Thyroid gland (tissue), 4 donors: ENCODE measurements around the gene FAM222A. TPM values are rescaled to one million over a fixed set of nuclear protein-coding genes. Genes with fewer than 3 reads are reported as not detected.
A peak's percentile ranks its signal among the peaks of the same experiment; 100 is the strongest.

Experiments used
- DNase-seq, 2 donors: peaks; one replicate each; pipeline ENCODE4 v3.0.0-alpha.2; 2019
- H3K27ac ChIP-seq, 3 donors: fragments of 200-600 bp; sonication (generic); 1 replicate in 2 of 3; 2 replicates in 1 of 3; pipeline ENCODE4 v1.5.1; 2016 to 2019; ENCODE audit warnings: mild to moderate bottlenecking in 1 of 3, moderate library complexity in 1 of 3
- H3K27me3 ChIP-seq: fragments of 200-600 bp; sonication (generic); one replicate; pipeline ENCODE4 v1.5.1; 2019
- H3K36me3 ChIP-seq, 2 donors: fragments of 200-600 bp; sonication (generic); one replicate each; pipeline ENCODE4 v1.5.1; 2016 to 2019
- H3K4me1 ChIP-seq, 2 donors: fragments of 200-600 bp; sonication (generic); one replicate each; pipeline ENCODE4 v1.5.1; 2017 to 2019
- H3K4me3 ChIP-seq, 3 donors: fragments of 200-600 bp; sonication (generic); replicated peaks in 1 of 3; 1 replicate in 2 of 3; 2 replicates in 1 of 3; pipeline ENCODE4 v1.5.1; 2016; ENCODE audit warnings: mild to moderate bottlenecking in 1 of 3
- H3K9me3 ChIP-seq: fragments of 200-600 bp; sonication (generic); one replicate; pipeline ENCODE4 v1.5.1; 2017
- POLR2A ChIP-seq, 2 donors: fragments of 450-650 bp; IDR thresholded peaks; one replicate each; pipeline ENCODE4 v1.6.1; 2017; ENCODE audit warnings: antibody characterized with exemption in 2 of 2, mild to moderate bottlenecking in 2 of 2, moderate library complexity in 1 of 2
- WGBS, 2 donors: methylation state at CpG; one replicate each; pipeline ENCODE4 v1.1.5; 2017; 5-methylcytosine and 5-hydroxymethylcytosine counted together
- intact Hi-C: fragments of 100-400 bp; cut with DNase I; formaldehyde crosslinking; loops from one replicate; pipeline ENCODE4 v1.15.1; 2023
- total RNA-seq, 4 donors: library from RNA; depleted of rRNA; stranded (reverse); fragments of >200 nt; gene quantifications; one replicate each; pipeline ENCODE4 v1.2.3, GENCODE V29; 2016
- TF ChIP-seq, protein P1 (sequence below), 6 experiments: fragments of 200-600 bp in 3 of 6; fragments of 450-650 bp in 3 of 6; sonication (generic) in 3 of 6; IDR thresholded peaks; one replicate each; pipeline ENCODE4 v1.5.1; 2016 to 2019; ENCODE audit warnings: antibody characterized with exemption in 6 of 6, mild to moderate bottlenecking in 2 of 6, inconsistent platforms in 1 of 6, moderate library complexity in 1 of 6

FAM222A gene
- total RNA-seq, 4 donors from 2014 or later = 1.3 to 3.8 (median 1.9) TPM

DNA sequence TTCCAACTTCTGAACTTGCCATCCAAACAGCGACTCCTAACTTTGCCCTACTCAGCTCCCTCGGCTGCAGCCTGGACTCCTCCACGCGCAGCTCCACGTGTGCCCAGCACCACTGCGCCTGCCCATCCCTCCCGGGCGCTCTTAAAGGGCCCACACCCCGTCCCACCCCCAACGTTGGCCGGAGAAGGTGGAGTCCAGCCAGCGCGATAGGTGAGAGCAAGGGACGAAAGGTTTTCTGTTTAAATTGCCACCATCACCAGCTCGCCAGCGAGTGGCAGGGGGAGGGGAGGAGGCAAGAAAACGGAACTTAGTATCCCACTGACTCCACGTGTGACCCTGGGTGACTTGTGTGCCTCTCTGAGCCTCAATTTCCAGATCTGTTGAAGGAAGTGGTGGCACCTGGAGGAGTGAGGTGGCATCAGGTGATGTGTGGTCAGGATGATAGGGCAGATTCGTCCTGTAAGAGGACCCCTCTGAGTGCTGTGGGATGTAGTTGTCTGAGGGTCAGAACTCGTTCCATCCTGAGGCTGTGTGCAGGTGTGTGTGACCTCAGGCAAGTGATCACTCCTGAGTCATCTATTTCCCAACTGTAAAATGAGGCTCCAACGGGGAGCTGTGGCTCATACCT lies 59.9 kb downstream of the FAM222A start:
- Histone ChIP-seq H3K9me3 (no peaks in the 10 kb centered on the region), H3K27me3 (no peaks in the 10 kb centered on the region), H3K36me3 (no peaks in the 10 kb centered on the region), H3K4me1 (peaks cover 0 to 8% of the 10 kb centered on the region in 2 donors), H3K4me3 (no peak overlapping the region), H3K27ac (no peak overlapping the region)
- 27 to 30% methylated on average over 21 of the region's 21 CpGs for WGBS, 2 donors
- intact Hi-C loops = loop anchor here (2.0 to 5.0 kb wide), 3 partner anchors 176 to 351 kb away; no protein-coding TSS in a partner anchor
- TF ChIP-seq POLR2A (IDR thresholded peaks at IDR 0.05) = no peak
- TF ChIP-seq, protein P1, sequence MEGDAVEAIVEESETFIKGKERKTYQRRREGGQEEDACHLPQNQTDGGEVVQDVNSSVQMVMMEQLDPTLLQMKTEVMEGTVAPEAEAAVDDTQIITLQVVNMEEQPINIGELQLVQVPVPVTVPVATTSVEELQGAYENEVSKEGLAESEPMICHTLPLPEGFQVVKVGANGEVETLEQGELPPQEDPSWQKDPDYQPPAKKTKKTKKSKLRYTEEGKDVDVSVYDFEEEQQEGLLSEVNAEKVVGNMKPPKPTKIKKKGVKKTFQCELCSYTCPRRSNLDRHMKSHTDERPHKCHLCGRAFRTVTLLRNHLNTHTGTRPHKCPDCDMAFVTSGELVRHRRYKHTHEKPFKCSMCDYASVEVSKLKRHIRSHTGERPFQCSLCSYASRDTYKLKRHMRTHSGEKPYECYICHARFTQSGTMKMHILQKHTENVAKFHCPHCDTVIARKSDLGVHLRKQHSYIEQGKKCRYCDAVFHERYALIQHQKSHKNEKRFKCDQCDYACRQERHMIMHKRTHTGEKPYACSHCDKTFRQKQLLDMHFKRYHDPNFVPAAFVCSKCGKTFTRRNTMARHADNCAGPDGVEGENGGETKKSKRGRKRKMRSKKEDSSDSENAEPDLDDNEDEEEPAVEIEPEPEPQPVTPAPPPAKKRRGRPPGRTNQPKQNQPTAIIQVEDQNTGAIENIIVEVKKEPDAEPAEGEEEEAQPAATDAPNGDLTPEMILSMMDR (IDR thresholded peaks at IDR 0.05) = no peak
- DNase-seq = peak; percentile 32 to 40

DNA sequence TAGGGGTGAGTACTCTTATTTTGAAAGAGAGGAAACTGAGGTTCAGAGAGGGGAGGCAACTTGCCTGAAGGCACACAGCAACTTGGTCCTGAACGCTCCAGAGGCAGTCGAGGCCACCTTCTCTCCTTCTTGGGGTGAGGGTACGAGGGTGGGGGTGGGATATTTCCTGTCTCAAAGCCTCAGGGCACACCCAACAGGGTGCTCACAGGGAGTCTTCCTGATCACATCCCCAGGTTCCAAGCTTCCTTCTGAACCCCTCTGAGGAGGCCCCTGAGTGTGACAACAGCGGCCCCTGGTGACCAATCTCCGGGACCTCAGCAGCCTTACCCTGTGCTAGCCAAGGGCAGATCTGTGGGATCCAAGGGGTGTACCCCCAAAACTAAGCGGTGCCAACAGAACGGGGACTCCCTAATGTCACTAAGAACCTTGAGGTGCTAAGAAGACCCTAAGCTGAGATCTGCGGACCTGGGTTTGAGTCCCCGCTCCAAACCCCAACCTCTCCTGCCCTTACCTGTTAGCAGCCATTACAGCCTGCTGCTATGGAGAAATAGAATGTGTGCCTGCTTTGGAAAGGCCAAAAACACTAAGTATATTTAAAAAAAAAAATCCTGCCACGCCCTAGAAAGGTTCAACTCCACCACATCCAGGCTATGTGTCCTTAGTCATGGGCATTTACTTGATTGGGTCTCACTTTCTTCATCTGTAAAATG lies 61.7 kb downstream of the FAM222A start:
- intact Hi-C loops = loop anchor here (2.0 kb wide), 1 partner anchor 257 kb away; no protein-coding TSS in a partner anchor
- 18 to 24% methylated on average over 6 to 9 of the region's 10 CpGs for whole genome bisulfite sequencing, 2 donors
- DNase-seq = peak; percentile 65 to 76

DNA sequence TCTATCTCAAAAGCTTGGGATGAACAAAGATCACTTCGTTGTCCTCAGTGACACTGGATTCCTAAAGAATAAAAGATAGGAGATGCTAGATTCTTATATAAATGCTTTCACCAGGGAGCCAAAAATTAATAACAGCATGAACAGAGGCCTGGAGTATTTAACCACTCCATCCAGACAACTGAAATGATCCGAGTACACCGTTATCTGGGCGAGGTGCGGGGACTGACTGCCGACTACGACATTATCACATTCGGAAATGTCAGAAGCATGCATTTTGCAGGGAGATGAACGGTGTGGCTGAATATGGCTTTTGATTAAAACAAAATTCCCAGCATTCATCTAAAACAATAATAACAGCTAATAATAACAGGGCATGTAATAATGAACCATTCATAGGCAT lies 63.0 kb downstream of the FAM222A start:
- intact Hi-C loops = no loop called here
- Histone ChIP-seq H3K36me3 (no peaks in the 10 kb centered on the region), H3K4me3 (no peak overlapping the region), H3K27me3 (no peaks in the 10 kb centered on the region), H3K27ac (no peak overlapping the region), H3K4me1 (peaks cover 0 to 8% of the 10 kb centered on the region in 2 donors), H3K9me3 (no peaks in the 10 kb centered on the region)
- DNase-seq = no peak
- 76 to 83% methylated on average over 9 of the region's 9 CpGs for WGBS, 2 donors
- TF ChIP-seq, protein P1 (IDR thresholded peaks at IDR 0.05) = no peak
- TF ChIP-seq POLR2A (IDR thresholded peaks at IDR 0.05) = no peak

More for the DNA sequence above, 61.7 kb downstream of the FAM222A start:
- Histone ChIP-seq H3K4me3 (no peak overlapping the region), H3K36me3 (no peaks in the 10 kb centered on the region), H3K27ac (no peak overlapping the region), H3K4me1 (peaks cover 0 to 8% of the 10 kb centered on the region in 2 donors), H3K27me3 (no peaks in the 10 kb centered on the region), H3K9me3 (no peaks in the 10 kb centered on the region)
- TF ChIP-seq POLR2A (IDR thresholded peaks at IDR 0.05) = no peak
- TF ChIP-seq, protein P1 (IDR thresholded peaks at IDR 0.05) = peak; percentile 70 to 85 (median 80)

DNA sequence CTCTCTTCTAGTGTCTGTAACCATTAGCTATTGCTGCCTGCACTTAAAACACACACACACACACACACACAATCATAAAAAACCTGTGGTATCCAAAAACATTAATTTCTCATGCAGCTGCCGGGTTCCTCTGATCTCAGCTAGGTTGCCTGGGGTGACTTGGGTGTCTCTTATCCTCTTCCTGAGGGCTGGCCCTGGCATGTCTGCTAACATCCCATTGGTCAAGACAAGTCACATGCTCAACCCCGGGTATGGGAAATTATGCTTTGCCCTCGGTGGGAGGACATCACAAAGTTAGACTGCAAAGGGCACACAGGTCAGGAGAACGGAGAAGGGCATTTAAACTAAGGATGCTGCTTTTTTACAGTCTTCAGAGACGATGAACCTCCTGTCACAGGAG lies 63.9 kb downstream of the FAM222A start:
- DNase-seq = no peak
- Histone ChIP-seq H3K27me3 (no peaks in the 10 kb centered on the region), H3K27ac (no peak overlapping the region), H3K4me1 (peaks cover 0 to 8% of the 10 kb centered on the region in 2 donors), H3K36me3 (no peaks in the 10 kb centered on the region), H3K9me3 (no peaks in the 10 kb centered on the region), H3K4me3 (no peak overlapping the region)
- intact Hi-C loops = no loop called here
- 46 to 49% methylated on average over 5 of the region's 5 CpGs for WGBS, 2 donors
- TF ChIP-seq, protein P1 (IDR thresholded peaks at IDR 0.05) = no peak
- no peak for TF ChIP-seq POLR2A (IDR thresholded peaks at IDR 0.05)

DNA sequence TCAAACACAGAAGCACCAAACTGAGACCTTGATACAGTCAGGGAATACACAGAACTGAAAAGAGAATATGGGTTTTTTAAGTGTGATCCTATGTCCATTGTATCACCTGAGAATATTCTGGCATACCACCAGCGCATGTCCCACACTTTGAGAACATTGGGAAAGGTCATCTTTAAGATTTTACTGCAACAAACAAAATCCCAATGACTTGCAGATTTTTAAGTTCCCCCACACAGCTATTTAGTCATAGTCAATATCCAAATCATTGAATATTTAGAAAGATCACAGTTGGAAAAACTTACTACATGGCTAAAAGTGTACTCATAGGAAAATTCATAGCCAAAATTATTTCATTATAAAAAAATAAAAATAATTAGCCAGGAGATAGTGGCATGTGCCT lies 65.1 kb downstream of the FAM222A start:
- TF ChIP-seq, protein P1 (IDR thresholded peaks at IDR 0.05) = no peak
- no peak for TF ChIP-seq POLR2A (IDR thresholded peaks at IDR 0.05)
- Histone ChIP-seq H3K27me3 (no peaks in the 10 kb centered on the region), H3K27ac (no peak overlapping the region), H3K4me3 (no peak overlapping the region), H3K36me3 (no peaks in the 10 kb centered on the region), H3K9me3 (no peaks in the 10 kb centered on the region), H3K4me1 (peaks cover 0 to under 1% of the 10 kb centered on the region in 2 donors)
- no peak for DNase-seq
- intact Hi-C loops = no loop called here
- WGBS, 2 donors = 93 to 98% methylated on average over 1 of the region's 1 CpG
